Epithelial cell of esophagus (primary cell): ENCODE measurements around the gene TSPAN9.

ENCODE experiments used
- DNase-seq: peaks from one replicate; pipeline ENCODE4 v3.0.0; 2010; ENCODE audit warnings: low read depth
- H3K4me3 ChIP-seq: 2 replicates; pipeline ENCODE4 v1.5.1; 2011; ENCODE audit warnings: mild to moderate bottlenecking, low read length, control low read depth
- TF ChIP-seq, protein P1 (sequence below): IDR thresholded peaks from 2 replicates; pipeline ENCODE4 v1.5.1; 2011; ENCODE audit warnings: low read depth, mild to moderate bottlenecking, low read length, control low read depth, inconsistent platforms; ENCODE audit not compliant: insufficient read depth; ENCODE audit errors: missing control alignments

Gene TSPAN9

DNA sequence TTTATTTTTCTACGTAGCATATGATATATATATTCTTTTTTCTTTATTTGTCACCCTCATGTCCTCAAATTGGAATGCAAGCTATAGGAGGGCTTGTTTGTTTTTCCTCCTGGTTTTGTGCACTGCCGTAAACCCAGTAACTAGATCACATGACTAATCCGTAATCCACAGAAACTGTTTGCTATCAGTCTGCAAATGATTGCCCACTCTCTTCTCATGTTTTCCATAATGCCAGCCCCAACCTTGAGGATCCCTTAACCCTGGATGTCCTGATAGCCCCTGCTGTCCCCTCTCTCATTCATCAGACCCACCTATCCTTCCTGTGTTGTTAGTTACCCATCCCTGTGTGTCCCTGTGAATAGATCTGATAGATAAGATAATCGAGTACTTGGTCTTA is 94.0 kb downstream of the TSPAN9 start:
- H3K4me3 ChIP-seq: no peak overlapping the region
- TF ChIP-seq, protein P1, sequence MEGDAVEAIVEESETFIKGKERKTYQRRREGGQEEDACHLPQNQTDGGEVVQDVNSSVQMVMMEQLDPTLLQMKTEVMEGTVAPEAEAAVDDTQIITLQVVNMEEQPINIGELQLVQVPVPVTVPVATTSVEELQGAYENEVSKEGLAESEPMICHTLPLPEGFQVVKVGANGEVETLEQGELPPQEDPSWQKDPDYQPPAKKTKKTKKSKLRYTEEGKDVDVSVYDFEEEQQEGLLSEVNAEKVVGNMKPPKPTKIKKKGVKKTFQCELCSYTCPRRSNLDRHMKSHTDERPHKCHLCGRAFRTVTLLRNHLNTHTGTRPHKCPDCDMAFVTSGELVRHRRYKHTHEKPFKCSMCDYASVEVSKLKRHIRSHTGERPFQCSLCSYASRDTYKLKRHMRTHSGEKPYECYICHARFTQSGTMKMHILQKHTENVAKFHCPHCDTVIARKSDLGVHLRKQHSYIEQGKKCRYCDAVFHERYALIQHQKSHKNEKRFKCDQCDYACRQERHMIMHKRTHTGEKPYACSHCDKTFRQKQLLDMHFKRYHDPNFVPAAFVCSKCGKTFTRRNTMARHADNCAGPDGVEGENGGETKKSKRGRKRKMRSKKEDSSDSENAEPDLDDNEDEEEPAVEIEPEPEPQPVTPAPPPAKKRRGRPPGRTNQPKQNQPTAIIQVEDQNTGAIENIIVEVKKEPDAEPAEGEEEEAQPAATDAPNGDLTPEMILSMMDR: no peak
- DNase-seq: peak; percentile 6

DNA sequence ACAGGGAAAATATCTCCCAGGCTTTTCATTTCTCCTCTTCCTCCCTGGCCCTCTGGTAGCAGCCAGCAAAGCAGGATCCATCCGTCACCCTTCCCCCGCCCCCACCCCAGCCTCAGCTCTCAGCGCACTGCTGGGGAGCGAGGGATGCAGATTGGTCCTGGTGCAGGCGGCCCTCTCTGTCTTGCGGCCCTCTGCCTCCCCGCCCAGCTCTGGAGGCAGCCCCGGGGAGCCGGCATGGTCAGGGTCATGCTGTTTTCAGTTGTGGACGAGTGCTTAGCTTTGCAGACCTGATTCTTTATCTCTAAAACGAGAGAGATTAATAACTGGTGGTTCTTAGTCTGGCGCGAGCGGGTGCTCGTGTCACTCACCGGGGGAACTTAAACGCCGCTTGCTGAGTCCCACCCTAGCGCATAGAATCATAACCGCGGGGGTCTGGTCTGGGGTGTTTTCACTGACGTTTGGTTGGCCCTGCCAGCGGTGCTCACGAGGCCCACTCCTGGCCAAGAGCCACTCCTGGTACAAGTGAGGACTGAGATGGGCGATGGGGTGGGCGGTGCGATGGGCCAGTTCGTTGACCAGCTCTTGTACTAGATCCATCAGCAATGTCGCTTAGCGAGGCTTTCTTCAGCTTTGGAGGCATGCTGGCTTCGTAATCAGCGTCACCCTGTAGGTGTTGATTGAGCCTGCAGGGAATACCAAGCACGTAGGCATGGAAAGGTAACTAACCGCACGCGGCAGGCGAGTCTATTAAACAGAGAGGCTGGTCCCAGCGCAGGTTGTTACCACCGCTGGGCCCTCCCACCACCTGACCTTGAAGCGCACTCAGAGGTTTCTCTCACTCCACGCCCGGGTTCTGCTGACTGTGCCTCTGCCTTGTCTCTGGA is 95.2 kb downstream of the TSPAN9 start:
- no peak for DNase-seq
- no peak overlapping the region for H3K4me3 ChIP-seq
- TF ChIP-seq, protein P1: no peak

DNA sequence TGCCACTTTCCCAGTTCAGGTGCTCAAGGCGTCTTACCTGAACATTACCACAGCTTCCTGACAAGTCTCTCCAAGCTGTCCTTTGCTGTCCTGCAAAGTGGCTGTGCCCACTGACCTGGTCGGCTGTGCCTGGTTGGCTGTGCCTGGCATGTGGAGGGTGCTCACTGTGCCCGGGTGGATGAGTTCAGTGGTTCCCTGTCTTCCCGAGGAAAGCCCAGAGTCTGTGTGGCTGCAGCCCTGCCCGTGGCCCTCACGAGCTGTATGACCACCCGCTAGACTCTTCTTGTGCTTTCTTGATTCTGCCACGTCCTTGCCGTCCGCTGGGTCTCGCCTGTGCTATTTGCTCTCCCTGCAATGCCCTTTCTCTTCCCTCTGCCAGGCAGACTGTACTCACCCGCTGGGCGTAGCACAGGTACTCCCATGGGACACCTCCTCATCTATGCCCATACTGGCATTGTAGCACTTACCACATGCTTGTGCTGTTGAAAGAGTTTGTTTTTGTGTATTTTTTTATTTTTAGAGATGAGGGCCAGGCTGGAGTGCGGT is 95.9 kb downstream of the TSPAN9 start:
- TF ChIP-seq, protein P1: no peak
- H3K4me3 ChIP-seq: no peak overlapping the region
- no peak for DNase-seq

DNA sequence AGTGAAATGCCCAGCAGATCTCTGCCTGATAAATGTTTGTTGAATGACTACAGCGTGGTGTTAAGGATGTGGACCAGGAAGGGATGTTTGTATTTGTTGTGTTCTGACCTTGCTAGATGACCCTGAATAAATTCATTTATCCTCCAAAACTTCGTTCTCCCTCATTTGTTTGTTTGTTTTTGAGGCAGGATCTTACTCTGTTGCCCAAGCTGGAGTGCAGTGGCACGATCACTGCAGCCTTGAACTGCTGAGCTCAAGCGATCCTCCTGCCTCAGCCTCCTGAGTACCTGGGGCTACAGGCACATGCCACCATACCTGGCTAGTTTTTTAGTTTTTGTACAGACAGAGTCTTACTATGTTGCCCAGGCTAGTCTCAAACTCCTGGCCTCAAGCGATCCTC is 96.7 kb downstream of the TSPAN9 start:
- no peak for DNase-seq
- no peak overlapping the region for H3K4me3 ChIP-seq
- TF ChIP-seq, protein P1: no peak

DNA sequence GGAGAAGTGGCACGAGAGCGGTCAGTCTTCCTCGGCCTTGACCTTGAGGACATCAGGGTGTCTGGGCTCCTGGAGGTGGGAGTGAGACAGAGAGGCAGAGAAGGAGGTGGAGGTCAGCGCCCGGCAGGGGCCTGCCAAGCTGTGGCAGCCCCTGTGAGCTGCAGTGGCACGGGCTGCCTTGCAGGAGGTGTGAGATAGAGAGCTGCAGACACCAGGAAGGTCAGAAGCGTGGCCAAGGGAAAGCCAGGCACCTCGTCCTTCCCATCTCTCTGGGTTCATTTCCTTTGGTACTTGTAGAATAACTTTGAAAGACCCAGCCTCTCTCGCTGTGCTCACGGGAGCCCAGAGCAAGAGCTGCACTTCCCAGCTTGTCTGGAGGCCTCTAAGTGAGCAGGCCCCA is 98.1 kb downstream of the TSPAN9 start:
- DNase-seq: no peak
- TF ChIP-seq, protein P1: no peak
- H3K4me3 ChIP-seq: no peak overlapping the region

DNA sequence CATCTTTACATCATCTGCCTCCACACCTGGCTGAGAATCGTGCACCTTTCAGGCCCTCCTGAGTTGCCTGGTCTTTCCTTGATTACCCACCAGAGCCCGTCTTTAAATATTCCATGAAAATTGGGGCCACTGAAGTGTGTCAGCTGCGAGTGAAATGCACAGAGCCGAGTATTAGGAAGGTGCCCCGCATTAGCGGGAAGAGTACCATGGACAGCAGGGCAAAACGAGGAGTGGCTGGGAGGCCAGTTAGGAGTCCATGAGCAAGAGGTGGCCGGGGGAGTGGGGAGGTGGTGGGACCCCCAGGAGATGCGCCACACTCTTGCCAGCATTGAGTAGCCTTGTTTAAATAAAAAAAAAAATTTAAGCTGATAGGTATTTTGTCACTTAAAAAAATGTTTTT is 99.6 kb downstream of the TSPAN9 start:
- TF ChIP-seq, protein P1: no peak
- DNase-seq: no peak
- no peak overlapping the region for H3K4me3 ChIP-seq
